ENCODE data around the gene HPCAL1.

DNA sequence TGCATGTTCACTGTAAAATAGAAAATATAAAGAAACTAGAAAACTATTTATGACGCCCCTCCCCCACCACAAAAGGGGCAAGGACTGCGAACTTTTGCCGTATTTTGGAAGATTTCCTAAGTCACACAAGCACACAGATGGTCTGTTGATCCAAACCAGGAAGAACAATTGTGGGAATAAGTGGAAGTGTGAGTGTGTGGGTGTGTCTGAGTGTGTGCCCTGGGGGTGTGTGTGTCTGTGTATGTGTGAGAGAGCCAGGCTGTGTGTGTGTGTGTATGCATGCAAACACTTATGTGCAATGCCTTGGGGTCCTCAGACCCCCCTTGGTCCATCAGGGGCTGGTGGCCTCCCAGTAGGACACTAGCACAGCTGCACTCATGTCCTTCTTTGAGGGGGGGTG lies 43.1 kb downstream of the HPCAL1 start:
- TF ChIP-seq, protein P1, sequence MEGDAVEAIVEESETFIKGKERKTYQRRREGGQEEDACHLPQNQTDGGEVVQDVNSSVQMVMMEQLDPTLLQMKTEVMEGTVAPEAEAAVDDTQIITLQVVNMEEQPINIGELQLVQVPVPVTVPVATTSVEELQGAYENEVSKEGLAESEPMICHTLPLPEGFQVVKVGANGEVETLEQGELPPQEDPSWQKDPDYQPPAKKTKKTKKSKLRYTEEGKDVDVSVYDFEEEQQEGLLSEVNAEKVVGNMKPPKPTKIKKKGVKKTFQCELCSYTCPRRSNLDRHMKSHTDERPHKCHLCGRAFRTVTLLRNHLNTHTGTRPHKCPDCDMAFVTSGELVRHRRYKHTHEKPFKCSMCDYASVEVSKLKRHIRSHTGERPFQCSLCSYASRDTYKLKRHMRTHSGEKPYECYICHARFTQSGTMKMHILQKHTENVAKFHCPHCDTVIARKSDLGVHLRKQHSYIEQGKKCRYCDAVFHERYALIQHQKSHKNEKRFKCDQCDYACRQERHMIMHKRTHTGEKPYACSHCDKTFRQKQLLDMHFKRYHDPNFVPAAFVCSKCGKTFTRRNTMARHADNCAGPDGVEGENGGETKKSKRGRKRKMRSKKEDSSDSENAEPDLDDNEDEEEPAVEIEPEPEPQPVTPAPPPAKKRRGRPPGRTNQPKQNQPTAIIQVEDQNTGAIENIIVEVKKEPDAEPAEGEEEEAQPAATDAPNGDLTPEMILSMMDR (conservative IDR thresholded peaks at IDR 0.05; ENCODE audit: low read depth, low read length): no peak
- TF ChIP-seq EZH2 (IDR thresholded peaks at IDR 0.05; ENCODE audit: low read length, unreplicated experiment): no peak
